ENCODE results near the gene CACNG4.

The CACNG4 gene

GRCh38 chr17:66963909-66964771 lies at the start of gene CACNG4:
CACNG4 (plus strand) TSS chr17:66964707; CDS start chr17:66964912, 205 bp downstream.
- DNase-seq: peak in 1 of 2 experiments; percentile 52

DNA sequence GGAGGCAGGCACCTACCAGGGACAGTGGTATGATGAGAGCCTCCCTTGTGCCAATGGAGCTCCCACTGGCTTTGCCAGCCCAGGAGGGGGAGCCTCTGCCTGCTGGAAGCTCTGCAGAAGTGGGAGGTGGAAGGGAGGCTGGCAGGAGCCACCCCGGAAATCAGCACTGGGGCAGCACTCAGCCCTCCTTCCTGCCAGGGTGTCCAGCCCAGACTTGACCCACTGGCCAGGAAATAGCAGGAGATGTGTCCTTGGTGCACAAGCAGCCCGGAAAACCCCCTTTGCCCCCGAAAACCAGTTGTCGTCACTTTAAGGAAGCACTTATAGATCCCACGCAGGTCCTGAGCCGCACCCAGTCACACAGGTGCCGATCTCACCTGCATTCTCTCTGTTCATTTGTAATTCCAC lies 49.3 kb upstream of the CACNG4 start:
- peak; percentile 28 to 71 for DNase-seq

DNA sequence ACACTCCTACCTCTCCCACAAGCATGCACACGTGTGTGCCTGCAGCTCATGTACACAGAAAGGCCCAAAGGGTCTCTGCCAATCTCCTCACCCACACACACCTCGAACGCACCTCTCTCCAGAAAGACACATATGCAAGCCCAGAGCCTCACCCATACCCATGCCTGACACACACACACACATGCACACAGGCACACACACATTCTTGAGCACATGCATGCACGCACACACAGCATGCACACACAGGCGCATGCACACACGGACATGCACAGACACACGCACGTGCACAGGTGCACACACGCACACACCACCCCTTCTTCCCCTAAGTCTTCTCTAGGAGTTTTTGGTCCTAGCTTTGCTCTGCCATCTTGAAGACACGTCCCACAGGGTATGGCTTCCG lies 48.7 kb upstream of the CACNG4 start:
- no peak for DNase-seq

DNA sequence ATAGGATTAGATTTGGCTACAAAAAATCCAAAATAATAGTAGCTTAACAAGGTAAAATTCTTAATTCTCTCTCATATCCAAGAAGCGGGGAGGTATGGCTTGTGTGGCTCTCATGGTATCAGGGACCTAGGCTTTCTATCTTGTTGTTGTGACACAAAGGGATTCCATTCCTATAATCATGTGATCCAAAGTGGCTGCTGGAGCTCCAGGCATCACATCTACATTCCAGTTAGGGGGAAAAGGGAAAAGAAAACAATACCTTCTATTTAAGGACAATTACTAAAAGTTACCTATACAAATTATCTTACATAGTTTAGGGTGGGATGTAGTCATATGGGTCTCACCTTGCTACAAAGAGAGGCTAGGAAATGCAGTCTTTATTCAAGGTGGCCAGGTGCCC lies 47.6 kb upstream of the CACNG4 start:
- DNase-seq: no peak

DNA sequence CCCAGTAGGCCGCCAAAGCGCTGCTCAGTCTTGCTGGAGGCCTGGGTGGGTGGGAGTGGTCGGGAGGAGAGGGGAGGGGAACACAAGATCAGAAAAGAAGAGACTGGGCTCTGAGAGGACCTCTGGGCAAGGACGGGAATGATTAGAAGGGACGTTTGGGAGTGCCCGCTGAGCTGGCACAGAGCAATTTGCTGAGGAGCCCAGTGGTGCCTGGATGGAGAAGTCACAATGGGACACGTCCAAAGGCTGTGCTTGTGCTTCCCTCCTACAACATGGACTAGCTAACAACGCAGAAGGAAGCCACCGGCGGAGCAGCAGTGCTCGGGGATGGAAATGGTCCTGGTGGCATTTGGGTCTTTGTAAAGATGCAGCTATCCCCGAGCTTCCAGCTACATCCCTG lies 45.6 kb upstream of the CACNG4 start:
- DNase-seq: no peak

DNA sequence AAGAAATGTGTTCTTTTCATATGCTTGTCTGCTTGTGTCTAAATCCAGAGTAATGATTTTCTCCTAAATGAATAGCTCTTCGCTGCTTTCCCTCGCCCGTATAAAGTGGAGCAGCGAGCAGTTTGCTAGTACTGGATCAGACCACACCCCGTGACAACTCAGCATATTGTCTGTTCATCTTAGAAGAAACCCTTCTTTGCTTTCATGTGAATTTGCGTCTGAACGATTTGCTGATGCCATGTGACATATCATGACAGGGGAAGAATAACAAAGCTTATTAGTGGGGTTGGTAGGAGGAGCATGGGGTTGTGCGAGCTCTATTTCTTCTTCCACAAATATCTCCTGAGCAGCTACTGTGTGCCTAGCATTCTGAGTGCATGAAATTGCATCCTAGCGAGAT lies 44.1 kb upstream of the CACNG4 start:
- DNase-seq: no peak

DNA sequence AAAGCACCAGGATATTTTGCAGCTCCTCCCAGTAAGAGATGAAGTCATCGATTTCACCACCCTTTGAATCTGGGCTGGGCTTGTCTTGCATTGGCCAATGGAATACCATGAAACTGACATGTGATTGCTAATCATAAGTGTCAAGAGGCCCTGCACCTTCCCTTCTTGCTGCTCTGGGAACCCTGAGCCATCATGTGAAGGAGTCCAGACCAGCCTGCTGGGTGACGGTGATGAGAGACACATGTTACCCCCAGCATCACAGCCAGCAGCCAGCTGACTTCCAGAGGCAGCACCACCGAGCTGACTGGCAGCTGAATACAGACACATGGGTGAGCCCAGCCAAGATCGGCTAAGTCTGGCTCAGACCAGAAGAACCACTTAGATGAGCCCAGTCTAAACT lies 43.6 kb upstream of the CACNG4 start:
- DNase-seq: no peak

DNA sequence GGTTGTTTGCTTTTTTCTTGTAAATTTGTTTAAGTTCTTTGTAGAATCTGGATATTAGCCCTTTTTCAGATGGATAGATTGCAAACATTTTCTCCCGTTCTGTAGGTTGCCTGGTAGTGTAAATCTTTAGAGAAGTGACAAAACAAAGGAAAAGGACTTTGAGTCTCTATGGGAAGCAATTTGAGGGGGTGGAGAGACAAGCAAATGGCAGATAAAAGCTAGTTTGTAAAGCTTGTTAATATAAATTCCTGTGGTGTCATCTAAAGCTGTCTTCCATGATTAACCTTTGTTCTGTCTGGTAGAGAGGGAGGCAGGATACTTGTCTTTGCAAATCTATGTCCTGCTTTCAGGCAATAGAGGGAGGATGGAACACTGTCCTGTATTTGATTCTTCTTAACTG lies 40.6 kb upstream of the CACNG4 start:
- DNase-seq: no peak

DNA sequence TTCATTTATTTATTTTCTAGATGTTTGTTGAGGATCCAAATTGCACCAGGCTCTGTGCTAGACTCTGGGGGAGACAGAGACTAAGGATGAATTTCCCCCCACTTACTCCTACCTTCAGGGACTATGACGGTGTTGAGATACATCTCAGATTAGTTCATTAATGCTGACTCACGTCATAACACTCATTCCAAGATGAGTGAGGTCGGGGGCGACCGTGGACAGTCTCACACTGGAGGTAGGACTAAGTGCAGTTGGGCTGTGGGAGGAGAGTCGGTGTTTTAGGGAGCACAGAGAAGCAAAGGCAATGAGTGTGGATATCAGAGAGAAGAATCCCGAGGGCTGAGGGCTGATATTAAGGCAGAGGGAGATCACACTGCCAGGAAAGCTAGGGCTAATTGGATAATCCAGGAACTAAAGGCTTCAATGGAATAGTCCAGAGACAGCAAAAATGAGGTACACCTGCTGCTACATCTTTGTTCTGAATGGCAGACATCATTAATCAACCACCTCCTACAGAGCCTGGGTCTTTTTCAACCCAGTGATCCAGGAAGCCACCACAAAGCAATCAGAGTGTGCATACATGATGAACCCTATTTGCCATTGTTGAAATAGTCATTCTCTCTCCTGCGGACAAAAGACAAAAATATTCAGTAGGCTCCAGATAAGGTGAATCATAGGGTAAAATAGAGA lies 38.6 kb upstream of the CACNG4 start:
- no peak for DNase-seq

DNA sequence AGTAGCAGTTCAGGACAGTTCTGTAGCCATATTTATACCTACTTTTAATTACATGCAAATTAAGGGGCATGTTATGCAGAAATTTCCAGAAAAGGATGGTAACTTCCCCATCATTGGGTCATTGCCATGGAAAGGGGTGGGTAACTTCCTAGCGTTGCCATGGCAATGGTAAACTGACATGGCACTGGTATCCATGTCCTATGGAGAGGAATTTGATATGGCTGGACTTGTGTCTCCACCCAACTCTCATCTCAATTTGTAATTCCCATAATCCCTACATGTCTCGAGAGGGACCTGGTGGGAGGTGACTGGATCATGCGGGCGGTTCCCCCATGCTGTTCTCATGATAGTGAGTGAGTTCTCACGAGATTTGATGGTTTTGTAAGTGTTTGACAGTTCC lies 35.6 kb upstream of the CACNG4 start:
- no peak for DNase-seq

DNA sequence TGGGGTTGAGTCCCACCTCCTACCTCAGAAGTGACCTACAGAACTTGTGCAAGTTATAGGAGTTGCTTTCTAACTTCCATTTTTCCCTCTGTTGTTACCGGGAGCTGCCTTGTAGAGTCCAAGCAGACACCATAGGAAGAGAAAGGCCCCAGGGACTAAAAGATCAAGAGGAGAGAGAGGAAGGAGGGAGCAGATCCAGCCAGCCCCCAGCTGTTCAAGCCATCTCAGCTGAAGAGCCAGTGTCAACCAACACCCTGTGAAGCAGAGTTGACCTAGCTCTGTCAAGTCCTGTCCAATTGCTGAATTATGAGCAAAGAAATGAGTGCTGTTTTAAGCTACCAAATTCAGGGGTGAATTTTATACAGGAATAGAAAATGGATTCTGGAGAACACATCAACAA lies 34.9 kb upstream of the CACNG4 start:
- DNase-seq: no peak

DNA sequence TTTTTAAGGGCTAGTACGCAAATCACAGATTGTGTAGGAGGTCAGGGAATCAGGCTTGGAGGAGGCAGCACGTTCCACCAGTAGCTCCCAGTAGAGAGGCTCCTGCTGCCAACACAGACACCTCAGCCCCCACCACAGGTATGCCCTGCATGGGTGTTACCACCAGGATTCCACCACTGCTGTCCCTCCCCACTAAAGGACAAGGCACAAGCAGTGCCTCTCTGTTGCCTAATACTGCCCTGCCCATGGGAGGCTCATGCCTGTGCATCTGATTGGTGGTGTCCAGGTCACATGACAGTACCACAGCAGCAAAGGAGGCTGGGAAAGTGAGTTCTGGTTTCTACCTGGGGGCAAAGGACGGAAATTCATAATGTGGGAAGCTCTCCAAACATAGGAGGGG lies 33.6 kb upstream of the CACNG4 start:
- no peak for DNase-seq

GRCh38 chr17:66932311-66932710 lies 32.2 kb upstream of the CACNG4 start:
- DNase-seq: no peak

DNA sequence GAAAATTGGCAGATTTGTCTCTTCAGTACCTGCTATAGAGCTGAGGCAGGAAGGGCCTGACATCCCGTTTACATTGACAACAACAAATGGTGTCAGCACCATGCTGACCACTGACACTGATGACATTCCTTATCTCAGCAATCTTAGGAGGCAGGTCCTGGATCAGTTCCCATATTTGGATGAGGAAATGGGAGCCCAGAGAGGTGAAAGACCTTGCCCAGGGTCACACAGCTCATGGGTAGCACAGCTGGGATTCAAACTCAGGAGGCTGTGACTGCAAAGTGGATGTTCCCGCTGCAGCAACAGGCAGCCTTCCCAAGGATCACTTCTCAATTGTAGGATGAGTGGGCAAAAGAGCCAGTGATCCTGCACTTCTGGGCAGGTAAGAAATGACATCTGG lies 30.5 kb upstream of the CACNG4 start:
- no peak for DNase-seq

DNA sequence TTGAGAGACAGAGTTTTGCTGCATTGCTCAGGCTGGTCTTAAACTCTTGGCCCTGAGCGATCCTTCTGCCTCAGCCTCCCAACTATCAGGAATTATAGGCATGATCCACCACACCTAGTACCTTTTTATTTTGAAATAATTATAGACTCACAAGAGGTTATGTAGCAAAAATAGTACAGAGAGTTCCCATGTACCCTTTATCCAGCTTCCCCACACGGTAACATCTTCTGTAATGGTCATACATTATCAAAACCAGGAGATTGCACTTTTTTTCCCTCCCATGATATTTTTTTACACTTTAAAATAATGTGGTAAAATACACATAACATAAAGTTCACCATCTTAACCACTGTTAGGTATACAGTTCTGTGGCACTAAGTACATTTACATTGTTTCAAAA lies 28.8 kb upstream of the CACNG4 start:
- DNase-seq: no peak

- no peak for DNase-seq
Measured at GRCh38 chr17:66938656-66939055, 25.9 kb upstream of the CACNG4 start.

DNA sequence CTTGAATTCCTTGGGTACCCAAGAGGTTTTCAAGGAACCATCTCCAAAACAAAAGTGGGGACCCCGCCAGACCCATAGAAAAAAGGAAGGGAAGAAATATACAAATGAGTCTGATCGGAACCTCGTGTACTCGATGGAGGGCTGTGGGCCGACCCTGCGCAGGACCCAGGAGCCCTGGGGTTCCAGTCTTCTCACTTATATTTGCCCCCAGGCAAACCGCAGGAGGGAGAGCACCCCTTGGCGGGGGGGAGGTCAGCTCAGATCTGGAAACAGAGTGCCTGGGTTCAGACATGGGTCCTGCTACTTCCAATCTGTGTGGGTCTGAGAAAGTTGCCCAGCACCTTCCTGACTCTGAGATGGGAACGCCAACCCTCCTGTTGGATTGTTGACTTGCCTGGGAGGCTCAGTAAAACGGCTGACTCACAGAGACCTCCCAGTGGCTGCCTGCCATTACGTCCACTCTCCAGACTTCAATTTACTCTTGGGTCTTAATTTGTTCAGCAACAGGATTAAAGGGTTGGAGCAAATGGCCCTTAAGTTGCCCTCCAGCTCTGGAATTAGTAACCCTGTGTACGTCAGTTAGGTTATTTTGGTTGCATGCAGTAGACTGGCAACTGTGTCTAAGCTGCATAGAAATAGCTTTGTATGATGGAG lies 24.9 kb upstream of the CACNG4 start:
- DNase-seq: no peak

DNA sequence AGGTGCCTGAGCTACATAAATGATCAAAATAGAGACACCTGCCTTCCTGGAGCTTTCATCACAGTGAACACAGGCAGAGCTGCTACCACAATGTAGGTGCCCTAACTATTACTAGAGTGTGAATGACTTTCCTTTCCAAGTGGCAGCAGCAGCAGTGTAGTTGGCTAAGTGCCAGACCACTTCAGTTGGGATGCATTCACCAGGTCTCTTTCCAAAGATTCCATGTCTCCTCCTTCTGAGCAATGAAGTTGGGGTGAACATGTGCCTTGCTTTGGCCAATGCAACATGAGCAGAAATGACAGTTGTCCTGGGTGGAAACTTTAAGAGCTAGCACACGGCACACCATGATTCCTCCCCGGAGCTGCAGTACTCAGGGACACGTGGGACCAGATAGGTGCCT lies 23.3 kb upstream of the CACNG4 start:
- no peak for DNase-seq

- no peak for DNase-seq
Measured at GRCh38 chr17:66941773-66942450, 22.6 kb upstream of the CACNG4 start.

GRCh38 chr17:66942451-66943264 lies 21.8 kb upstream of the CACNG4 start:
- DNase-seq: no peak

DNA sequence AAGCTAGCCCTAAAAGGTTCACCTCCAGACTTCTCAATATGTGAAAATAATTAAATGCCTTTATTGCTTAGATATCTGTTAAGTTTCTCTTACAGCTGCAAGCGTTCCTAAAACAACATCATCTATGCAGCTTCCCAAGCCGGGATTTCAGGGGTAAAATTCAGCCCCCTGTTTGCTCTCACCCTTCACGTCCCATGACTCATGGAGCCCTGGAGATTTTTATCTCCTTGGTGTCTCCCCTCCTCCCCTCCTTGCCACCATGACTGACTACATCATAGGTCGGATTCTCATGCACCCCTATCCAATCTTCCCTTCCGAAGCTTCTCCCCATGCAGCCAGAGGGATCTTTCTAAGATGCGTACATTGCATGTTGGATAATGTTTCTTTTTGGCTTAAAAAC lies 21.0 kb upstream of the CACNG4 start:
- no peak for DNase-seq

DNA sequence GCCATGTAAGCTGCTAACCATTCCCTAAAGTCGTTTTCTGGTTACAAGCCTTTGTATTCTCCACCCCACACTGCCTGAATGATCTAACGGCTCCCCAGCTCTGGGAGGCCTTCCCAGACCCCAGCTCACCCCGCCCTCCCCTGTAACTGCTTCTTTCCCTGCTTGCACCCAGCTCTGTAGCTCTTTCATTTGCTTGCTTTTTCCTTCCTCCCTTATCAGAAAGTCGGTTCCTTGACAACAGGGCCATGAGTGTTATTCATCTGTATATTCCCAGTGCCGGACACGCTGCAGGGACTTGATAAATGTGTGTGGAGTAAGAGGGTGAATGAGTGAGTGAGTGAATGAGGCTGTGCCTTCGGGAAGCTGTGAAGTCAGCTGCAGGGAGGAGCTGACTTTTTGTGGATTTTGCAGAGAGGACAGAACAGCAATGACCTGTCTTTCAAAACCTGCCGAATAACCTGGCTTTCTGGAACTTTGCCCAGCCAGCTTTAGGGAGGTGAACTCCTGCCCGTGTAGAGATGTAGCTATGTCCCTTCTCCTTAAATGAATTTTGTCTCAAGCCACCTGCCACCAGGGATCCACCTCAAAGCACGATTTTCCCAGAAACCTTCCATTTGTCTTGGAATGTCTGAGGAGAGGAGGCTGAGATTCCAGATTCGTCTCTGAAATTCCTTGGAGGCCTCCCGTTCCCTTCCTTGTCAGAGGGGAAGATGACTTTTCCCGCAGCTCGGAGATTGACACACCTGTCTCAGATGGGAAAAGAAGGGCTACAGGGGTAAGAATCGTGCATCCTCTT lies 20.0 kb upstream of the CACNG4 start:
- no peak for DNase-seq

Measured in NCI-H526 (cell line).